ENCODE measurements around the gene GNGT2. TPM values are rescaled to one million over a fixed set of nuclear protein-coding genes. Genes with fewer than 3 reads are reported as not detected.

Gene GNGT2
- total and polyA plus RNA-seq, 2 experiments from 2014 or later: 0.42 to 1.5 TPM

GRCh38 chr17:49219987-49220386 is 9.6 kb upstream of the GNGT2 start:
- Histone ChIP-seq H3K27ac (ENCODE audit: low read depth) (no peak overlapping the region), H3K4me1 (ENCODE audit: insufficient read depth) (peaks cover 20% of the 10 kb centered on the region), H3F3A (replicated peaks; ENCODE audit: low read depth) (0 out of 2 replicates have a peak, but pooled peaks cover 6% of the 10 kb centered on the region), H3K4me2 (no peak overlapping the region), H3K36me3 (ENCODE audit: insufficient read depth) (no peaks in the 10 kb centered on the region; the same call in 1 of the 2 replicates), H3K27me3 (ENCODE audit: insufficient read depth) (peaks cover 30% of the 10 kb centered on the region), H3K9me2 (ENCODE audit: insufficient read depth) (no peaks in the 10 kb centered on the region), H3K79me2 (replicated peaks; ENCODE audit: insufficient read depth) (no peaks in the 10 kb centered on the region), H3K4me3 (no peak overlapping the region), H4K20me1 (replicated peaks; ENCODE audit: insufficient read depth) (no peaks in the 10 kb centered on the region), H2AFZ (no peak overlapping the region)
- TF ChIP-seq STAT1 (IDR thresholded peaks at IDR 0.05; ENCODE audit: unreplicated experiment) (no peak), CTCF (conservative IDR thresholded peaks at IDR 0.05; ENCODE audit: low read depth in 2 of 2) (no peak), POLR2AphosphoS5 (IDR thresholded peaks at IDR 0.05; ENCODE audit: low read depth) (no peak), JUNB (IDR thresholded peaks at IDR 0.05; ENCODE audit: unreplicated experiment) (no peak), EZH2phosphoT487 (IDR thresholded peaks at IDR 0.05; ENCODE audit: unreplicated experiment) (no peak), REST (IDR thresholded peaks at IDR 0.05; ENCODE audit: unreplicated experiment) (no peak), ZNF462 (CRISPR knock-in tag; IDR thresholded peaks at IDR 0.05) (no peak), ZNF331 (CRISPR knock-in tag; IDR thresholded peaks at IDR 0.05; ENCODE audit: low read depth) (no peak), ETS1 (IDR thresholded peaks at IDR 0.05) (no peak), ZNF114 (CRISPR knock-in tag; IDR thresholded peaks at IDR 0.05) (no peak), EZH2 (IDR thresholded peaks at IDR 0.05; ENCODE audit: low read depth, unreplicated experiment) (no peak), CREB1 (CRISPR knock-in tag; IDR thresholded peaks at IDR 0.05; ENCODE audit: low read depth) (no peak), NANOG (IDR thresholded peaks at IDR 0.05; ENCODE audit: borderline replicate concordance) (no peak)
- Mint-ChIP-seq H3K9me3 (no peaks in the 10 kb centered on the region), H3K4me3 (no peak overlapping the region), H3K36me3 (ENCODE audit: low read depth) (peaks cover 4% of the 10 kb centered on the region; the same call in 1 of the 3 replicates), H3K27ac (no peak overlapping the region), H3K27me3 (ENCODE audit: insufficient read depth, low read depth, poor library complexity) (peaks cover 33% of the 10 kb centered on the region), H3K4me1 (peaks cover 29% of the 10 kb centered on the region)
- DNase-seq (ENCODE audit: low spot score) (no peak), ATAC-seq (no peak)

Data from GM23338 (cell line).